HG02870 (cell line): Measurements from ENCODE around the gene HLA-E.
"Not testable (repeated sequence)": the region's sequence is repeated elsewhere in the genome, so short reads cannot be mapped to it uniquely, and the experiment has no call there.

ENCODE experiments used
- ATAC-seq: cut with Tn5 transposase; IDR thresholded peaks from one replicate; pipeline ENCODE4 v1.9.1; 2021; ENCODE audit warnings: mild to moderate bottlenecking, moderate library complexity; ENCODE audit not compliant: unreplicated experiment

HLA-E gene

DNA sequence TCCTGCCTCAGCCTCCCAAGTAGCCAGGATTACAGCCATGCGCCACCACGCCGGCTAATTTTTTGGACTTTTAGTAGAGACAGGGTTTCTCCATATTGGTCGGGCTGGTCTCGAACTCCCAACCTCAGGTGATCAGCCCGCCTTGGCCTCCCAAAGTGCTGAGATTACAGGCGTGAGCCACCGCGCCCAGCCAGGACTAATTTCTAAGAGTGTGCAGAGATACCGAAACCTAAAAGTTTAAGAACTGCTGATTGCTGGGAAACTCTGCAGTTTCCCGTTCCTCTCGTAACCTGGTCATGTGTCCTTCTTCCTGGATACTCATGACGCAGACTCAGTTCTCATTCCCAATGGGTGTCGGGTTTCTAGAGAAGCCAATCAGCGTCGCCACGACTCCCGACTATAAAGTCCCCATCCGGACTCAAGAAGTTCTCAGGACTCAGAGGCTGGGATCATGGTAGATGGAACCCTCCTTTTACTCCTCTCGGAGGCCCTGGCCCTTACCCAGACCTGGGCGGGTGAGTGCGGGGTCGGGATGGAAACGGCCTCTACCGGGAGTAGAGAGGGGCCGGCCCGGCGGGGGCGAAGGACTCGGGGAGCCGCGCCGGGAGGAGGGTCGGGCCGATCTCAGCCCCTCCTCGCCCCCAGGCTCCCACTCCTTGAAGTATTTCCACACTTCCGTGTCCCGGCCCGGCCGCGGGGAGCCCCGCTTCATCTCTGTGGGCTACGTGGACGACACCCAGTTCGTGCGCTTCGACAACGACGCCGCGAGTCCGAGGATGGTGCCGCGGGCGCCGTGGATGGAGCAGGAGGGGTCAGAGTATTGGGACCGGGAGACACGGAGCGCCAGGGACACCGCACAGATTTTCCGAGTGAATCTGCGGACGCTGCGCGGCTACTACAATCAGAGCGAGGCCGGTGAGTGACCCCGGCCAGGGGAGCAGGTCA, at the start of gene HLA-E:
Gene HLA-E (plus strand): TSS at position 429 of the 945 bp plus-strand sequence. CDS start 23 bp downstream, at position 452.
- peak; percentile 84 for ATAC-seq

DNA sequence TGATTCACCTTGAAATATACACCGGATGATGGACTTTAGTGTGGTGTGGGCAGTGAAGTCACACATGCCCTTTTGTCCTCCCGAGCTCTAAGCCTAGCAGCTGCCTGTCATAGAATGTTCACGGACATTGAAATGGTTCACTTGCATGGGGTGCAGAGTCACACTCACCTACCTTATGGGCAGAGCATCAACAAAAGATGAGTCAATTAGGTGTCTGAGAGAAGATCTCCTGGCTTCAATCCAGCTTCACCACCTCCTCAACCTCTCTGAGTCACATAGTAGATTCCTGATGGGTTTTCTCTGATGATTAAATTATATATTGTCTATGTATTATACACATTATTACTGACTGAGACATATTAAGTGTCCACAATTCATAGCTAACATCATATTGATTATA, 48.1 kb upstream of the HLA-E start:
- ATAC-seq: no peak

DNA sequence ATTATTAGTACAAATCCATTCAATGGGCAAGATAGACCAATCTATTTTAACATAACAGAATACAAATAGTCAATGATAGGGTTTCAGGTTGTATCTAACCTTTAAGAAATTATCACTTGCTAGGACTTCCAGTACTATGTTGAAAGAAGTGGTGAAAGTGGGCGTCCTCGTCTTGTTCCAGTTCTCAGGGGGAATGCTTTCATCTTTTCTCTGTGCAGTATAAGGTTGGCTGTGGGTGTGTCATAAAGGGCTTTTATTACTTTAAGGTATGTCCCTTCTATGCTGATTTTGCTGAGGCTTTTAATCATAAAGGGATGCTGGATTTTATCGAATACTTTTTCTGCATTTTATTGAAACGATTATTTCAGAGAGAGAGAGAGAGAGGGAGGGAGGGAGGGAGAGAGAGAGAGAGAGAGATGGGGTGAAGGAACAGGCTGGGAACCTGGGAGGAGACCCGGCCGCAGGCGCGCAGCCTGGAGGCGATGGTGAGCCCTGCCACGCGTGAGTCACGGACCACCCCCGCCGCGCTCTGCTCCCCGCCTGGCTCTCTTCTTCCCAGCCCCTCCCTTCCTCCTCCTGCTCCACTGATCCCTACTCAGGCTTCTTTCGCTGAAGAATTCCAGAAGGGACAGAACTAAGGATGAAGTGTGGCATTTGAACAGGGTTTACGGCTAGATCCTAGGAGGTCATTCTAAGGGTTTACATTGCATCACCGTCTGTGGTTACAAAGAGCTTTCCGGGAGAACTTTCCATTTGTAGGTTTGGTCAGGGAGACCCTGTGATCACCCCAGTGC, 45.5 kb upstream of the HLA-E start:
- no peak for ATAC-seq

DNA sequence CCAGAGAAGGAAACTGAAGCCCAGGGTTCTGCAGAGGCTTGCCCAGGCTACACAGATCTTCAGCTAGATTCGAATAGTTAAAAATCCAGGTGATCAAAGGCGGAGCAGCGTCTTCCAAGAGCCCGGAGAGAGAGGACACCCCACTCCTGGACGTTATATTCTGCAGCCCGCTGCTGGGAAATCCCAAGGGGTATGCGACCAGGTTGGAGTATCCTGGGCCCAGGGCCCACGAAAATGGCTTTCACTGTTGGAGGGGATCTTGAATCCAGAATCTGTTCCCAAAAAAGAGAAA, 44.9 kb upstream of the HLA-E start:
- ATAC-seq: no peak

DNA sequence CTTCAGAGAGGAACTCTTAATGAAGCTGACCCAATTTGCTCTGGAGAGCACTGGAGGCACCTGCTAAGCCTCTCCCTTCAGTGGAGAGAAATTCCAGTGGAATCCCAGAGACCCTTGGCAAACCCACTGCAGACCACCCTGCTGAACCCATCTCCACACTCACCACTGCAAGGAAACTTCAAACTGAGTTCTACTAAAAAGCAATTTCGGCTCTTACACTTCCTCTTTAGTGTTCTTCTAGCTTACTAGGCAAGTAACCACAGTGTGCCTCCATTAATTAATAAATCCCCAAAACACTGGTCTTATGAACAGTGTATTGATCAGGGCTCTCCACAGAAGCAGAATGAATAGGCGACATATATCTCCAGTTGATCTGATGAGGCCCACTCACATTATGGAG, 43.0 kb upstream of the HLA-E start:
- no peak for ATAC-seq

DNA sequence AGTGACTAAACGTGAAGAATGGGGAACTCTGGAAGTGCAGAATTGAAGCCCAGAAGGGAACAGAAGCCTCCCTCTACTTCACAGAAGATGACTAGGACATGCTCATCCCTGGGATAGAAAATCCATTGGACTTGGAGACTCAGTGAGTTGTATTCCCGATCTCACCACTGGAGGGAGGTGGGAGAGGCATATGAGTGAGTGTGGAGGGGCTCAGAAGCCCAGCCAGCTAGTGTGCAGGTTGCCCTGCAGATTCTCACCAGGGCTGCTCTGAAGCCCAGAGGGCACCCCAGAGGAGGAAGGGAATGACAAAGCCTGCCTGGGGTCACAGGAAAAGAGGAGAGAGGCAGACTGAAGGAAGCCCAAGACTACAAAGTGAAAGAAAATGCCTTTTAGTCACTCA, 42.1 kb upstream of the HLA-E start:
- no peak for ATAC-seq

DNA sequence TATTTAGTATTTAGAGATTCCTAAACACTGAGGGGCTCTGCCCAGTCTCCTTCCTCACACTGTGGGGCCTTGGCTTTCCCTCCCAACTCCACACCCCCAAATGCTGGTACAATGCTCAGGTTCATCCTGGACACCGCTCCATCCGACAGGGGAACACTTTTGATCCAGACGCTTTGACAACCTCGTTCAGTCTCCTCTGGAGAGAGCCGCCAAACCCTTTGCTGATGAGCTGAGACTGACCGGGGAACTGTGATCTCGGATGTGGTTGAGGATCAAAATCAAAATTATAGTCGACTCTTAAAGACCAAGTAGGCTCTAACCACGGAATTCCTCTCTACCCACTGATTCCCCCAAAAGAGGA, 38.8 kb upstream of the HLA-E start:
- ATAC-seq: peak; percentile 22

DNA sequence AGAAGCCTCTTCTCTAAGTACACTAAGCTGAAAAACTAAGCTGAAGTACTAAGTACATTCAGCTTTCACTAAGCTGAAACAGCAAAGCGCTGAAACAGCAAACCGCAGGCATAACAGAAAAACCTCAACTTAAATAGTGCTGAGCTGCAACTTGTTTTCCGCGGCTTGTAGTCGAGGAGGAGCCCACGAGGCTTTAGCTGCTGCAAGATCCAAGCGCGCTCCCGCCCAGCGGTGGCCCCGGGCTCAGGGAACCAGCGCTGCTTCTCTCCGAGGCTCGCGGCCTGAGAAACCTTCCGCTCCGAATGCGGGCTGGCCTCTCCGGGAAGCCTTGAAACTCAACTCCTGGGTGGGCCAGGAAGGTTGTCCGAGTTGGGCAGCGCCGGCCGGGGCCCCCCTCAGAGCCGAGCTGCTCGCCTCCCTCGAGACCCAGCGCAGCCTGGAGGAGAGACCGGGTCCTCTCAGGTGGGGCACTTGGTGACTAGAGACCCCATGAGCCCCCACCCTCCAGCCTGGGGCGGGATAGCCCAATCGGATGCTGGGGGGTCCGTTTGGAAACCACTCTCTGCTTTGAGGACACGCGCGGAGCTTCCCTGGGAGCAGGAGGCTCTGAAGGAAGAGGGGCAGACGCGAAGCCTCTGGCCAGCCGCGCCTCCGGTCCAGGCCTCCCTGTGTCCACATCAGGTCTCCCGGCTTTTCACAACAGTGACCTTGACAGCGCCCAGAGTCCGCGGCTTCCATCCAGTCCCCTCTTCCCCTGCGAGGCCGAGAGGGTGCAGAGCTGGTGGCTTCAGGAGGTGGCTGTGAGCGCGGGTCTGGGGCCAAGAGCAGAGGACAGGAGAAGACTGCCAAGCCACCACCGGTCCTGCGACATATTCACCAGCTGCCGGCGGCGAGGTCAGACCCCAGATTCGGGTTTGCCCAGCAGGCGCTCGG, 38.1 kb upstream of the HLA-E start:
- peak; percentile 65 for ATAC-seq

DNA sequence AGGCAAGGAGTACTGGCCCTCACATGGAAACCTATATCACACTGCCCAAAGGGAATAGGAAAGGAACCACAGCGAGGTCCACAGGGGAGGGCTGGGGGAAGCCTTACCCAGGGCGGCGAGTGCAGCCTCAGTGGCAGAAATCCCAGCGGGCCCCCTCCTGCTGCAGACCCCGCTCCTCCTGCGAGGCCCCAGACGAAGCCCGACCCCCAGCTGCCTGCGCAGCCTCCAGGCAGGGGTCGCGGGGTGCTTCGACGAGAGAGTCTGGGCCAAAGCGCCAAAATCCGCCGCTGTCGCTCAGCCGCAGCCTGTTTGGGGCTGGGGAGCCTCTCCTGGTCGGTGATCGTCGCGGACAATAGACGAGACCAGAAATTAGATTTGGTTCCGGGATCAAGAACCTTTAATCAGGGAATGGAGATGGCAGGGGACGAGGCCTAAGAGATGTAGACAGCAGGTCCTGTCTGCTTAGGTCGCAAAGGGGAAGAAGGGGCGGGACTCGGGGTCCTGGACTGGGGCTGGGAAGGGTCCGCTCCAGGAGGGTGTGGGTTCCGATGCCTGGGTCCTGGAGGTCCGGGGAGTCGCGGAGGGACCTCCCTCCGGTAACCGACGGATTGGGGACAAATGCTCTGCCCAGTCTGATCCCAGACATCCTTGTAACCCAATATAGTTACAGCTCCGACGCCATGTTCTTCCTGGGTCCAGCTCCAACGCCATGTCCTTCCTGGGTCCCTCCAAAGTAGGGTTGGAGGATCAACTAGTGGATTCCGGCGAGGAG, 36.4 kb upstream of the HLA-E start:
- no peak for ATAC-seq

DNA sequence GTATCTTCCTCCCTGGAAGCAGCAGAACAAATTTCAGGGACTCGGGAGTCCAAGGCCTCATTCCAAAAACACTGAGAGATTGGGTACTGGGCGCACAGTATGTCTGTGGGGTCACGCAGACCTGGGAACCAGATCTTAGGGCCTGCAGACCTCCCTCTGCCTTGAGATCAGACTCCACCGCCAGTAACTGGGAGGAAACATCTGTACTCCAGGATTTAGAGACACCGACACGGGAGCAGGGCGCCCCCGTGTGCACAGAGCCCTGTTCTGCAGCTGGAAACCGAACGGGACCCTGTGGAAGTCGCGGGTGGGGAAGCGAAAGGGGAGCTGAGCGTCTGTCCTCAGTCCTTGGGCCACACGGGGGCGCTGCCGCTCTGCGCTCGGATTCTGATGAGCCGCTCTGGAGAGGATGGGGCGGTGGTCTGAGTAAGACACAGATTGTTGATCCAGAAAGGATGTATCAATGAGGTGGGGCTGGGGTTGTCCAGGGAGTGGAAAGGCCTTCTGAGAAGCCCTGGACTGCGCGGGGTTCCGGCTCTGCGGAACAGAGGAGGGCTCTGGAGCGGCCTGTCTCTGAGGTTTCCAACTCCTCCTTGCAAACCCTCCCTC, 35.7 kb upstream of the HLA-E start:
- ATAC-seq: no peak

DNA sequence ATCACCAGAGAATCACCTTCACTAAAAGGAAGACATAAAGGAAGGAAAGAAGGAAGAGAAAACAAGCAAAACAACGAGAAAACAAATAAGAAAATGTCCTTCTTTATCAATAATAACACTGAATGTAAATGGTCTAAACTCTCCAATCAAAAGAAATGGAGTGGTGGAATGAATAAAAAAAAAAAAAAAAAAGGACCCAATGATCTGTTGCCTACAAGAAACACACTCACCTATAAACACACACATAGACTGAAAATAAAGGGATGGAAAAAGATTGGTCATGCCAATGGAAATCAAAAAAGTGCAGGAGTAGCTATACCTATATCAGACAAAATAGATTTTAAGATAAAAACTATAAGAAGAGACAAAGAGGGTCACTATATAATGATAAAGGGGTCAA, 30.2 kb upstream of the HLA-E start:
- no peak for ATAC-seq

DNA sequence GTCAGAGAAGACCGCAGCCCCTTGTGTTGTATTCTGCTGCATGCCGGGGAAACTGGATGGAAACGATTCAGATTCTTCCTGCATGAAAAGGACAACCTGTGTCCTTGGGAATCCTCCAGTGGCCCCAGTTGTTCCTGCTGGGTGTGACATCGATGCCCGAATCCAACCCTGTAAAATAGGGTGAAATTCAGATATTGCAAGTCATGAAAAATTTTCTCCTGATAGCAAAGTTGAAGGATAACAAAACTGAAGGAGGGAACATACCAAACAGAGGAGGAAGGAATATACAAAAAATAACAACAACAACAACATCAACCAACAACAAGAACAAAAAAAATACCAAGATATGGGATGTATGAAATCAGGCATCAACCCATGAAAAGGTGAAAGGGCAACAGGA, 28.3 kb upstream of the HLA-E start:
- ATAC-seq: no peak

DNA sequence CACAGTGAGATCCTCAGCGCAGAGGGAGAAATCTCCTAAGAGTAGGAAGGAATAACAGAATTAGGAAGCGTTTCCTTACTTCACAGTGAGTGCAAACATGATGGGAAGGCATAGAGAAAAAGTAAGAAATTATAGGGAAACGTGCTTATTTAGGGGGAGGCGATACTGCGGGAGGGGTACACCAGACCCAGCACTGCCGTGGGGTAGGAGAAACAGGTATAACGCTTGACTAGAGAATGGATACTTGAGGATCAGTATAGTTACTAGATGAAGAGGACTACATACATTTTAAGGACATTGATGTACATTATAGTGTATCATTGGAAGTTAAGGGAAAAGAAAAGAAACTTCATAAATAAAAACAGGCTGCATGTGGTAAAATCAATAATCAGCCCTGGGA, 26.8 kb upstream of the HLA-E start:
- ATAC-seq: no peak

DNA sequence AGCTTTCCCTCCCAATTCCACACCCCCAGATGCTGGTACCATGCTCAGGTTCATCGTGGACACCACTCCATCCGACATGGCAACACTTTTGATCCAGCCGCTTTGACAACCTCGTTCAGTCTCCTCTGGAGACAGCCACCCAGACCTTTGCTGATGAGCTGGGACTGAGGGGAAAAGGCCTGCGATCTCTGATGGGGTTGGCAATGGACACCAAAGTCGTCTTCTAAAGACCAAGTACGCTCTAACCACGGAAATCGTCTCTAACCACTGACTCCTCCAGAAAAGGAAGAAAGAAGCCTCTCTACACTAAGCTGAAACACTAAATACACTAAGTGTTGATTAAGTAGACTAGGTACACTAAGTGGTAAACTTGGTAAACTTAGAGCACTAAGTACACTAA, 26.1 kb upstream of the HLA-E start:
- no peak for ATAC-seq

DNA sequence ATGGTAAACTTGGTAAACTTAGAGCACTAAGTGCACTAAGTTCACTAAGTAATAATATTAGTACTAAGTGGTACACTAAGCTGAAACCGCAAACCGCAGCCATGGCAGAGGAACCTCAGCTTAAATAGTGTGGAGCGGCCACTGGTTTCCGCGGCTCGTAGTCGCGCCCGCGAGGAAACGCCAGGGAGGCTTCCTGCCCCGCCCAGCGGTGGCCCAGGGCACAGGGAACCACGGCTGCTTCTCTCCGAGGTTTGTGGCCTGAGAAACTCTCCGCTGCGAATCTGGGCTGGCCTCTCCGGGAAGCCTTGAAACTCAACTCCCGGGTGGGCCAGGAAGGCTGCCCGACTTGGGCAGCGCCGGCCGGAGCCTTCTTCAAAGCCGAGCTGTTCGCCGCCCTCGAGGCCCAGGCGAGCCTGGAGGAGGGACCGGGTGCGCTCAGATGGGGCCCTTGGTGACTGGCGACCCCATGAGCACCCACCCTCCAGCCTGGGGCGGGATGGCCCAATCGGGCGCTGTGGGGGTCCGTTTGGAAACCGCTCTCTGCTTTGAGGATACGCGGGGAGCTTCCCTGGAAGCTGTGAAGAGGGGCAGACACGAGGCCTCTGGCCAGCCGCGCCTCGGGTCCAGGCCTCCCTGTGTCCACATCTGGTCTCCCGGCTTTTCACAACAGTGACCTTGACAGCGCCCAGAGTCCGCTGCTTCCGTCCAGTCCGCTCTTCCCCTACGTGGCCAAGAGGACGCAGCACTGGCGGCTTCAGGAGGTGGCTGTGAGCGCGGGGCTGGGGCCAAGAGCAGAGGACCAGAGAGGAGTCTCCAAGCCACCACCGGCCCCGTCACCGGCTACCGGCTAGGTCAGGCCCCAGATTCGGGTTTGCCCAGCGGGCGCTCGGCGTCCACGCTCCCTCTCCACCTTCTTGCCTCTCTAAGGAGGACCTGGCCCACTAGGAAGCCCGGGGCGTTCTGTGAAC, 25.4 kb upstream of the HLA-E start:
- no peak for ATAC-seq

DNA sequence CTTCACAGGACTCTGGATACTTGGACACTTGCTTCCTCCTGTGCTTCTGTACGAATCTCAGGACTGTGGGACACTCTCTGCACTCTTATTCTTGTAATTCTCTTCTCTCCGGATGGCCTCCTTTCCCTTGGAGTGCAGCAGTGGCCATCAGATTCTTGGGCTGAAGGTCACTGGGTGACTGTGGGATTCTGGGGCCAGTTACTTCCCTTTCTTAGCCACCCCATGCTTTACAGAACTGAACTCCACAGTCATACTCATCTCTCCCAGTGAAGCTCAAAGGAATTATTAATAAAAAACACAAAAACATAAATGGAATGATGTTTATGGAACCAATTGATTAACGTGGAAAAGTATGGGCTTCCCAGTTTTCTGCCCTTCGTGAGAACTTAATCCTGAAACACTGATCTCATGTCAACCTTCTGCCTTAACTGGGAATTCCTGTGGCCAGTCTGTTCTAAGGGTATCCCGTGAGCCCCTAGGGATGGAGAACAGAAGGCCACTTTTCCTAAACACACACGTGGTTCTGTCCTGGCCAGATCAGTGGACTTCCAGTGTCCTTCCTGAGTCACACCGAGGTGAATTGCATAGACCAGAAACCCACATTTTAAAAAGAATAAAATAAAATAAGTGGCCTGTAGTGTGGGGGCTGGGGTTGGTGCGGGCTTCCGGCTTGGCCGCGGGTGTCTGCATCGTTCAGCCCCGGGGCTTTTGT, 23.6 kb upstream of the HLA-E start:
- ATAC-seq: no peak

DNA sequence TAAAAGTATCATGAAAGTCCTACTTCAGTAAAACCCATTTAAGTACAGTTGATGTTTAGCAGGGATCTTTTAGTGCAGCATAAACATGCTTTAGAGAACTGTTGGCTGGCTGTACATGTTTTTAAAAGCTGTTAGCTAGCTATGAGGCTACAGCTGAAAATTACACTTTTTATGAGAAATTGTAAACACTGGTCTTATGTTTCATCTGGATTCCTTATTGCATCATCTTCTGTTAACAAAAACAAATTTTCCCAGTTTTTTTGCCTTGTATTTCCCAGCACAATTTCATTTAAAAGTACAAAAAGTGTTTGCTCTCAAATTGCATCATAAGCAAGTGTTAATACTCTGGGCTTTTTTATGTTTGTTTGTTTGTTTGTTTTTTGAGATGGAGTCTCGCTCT, 18.3 kb upstream of the HLA-E start:
- no peak for ATAC-seq

DNA sequence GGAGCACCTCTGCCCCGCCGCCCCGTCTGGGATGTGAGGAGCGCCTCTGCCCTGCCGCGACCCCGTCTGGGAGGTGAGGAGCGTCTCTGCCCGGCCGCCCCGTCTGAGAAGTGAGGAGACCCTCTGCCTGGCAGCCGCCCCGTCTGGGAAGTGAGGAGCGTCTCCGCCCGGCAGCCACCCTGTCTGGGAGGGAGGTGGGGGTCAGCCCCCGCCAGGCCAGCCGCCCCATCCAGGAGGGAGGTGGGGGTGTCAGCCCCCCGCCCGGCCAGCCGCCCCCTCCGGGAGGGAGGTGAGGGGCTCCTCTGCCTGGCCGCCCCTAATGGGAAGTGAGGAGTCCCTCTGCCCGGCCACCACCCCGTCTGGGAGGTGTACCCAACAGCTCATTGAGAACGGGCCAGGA, 14.2 kb upstream of the HLA-E start:
- ATAC-seq: not testable (repeated sequence)
